Amygdala (tissue), 56 donors: ENCODE data around the gene LRP8.
A peak's percentile ranks its signal among the peaks of the same experiment; 100 is the strongest.

Source experiments
- DNase-seq, 56 donors: peaks; one replicate each; lab custom pipeline; 2025; lab: John Stamatoyannopoulos, UW

LRP8 gene

GRCh38 chr1:53328009-53328461, at the start of gene LRP8:
LRP8 (minus strand) TSS chr1:53328070; CDS start chr1:53327912, 158 bp downstream.
- DNase-seq = peak in 44 of 56 donors; percentile 13 to 76 (median 49)

GRCh38 chr1:53377438-53377841, 49.6 kb upstream of the LRP8 start:
- no peak for DNase-seq

DNA sequence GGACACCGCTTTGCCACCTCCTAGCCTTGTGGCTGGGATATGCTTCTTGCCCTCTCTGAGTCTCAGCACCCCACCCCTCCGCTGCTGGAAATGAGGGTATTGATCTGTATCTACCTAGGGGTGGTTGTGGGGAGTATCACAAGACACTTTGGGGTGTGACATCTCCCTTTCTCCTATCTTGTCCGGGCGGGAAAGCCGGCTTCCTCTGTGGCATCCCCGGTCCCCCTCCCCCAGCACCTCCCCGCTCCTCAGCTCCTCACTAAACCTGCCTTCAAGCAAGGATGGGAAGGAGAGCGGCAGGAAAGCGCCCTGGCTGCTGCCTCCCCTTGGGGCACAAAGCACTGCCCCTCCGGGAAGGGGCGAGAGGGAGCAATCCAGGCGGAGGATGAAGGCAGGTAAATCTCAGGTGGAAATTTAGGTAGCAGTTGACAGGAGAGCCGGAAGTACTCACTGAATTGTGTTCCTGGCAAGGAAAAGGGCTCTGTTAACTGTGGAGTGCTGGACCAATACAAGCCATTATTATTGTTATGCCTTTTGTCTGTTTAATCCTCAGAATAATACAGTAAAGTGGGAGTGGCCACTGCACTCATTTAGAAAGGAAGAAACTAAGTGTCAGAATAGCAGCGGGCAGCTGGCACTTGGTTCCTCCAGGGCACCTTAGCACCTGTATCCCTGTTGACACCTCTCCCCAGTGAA, 49.0 kb upstream of the LRP8 start:
- DNase-seq = no peak

DNA sequence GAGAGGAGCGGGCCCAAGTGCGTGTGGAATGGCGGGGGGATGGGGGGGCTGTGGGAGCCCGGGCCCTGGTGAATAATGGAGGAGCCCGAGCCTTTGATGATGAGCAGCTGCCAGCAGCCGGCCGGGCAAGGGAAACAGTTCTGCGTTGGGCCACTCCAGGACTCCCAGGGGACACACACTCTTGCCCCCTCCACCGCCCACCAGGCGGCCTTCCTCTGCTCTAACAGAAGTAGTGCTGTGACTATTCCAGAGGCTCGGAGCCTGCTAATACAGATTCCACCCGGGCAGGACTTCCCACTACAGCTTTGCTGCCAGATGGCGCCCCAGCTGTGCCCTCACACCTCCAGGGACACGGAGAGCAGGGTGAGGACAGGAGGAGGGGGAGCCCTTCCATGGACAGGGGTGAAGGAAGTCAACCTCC, 48.2 kb upstream of the LRP8 start:
- DNase-seq = no peak

GRCh38 chr1:53375440-53375839, 47.6 kb upstream of the LRP8 start:
- DNase-seq = no peak

DNA sequence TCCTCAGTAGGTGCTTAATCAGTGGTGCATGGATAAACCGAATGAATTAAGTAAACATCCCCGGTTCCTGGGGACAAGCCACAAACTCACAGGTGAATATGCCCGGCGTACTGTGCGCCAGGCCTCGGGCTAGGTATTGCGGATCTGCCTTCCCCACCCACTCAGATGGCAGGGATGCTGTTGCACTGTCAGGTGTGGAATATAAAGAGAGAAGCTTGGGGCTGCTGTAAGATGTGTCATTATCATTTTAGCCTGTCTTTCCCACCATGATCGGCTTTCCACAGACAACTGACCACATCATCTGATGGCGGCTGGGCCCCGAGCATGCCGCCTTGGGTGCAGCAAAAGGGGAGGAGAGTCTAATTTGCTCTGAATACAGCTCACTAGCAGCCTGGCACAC, 45.4 kb upstream of the LRP8 start:
- no peak for DNase-seq

- no peak for DNase-seq
These were observed 44.7 kb upstream of the LRP8 start for GRCh38 chr1:53372501-53372951.

GRCh38 chr1:53371851-53372250, 44.0 kb upstream of the LRP8 start:
- DNase-seq = no peak

- DNase-seq = no peak
These were observed 43.3 kb upstream of the LRP8 start for GRCh38 chr1:53371121-53371666.

DNA sequence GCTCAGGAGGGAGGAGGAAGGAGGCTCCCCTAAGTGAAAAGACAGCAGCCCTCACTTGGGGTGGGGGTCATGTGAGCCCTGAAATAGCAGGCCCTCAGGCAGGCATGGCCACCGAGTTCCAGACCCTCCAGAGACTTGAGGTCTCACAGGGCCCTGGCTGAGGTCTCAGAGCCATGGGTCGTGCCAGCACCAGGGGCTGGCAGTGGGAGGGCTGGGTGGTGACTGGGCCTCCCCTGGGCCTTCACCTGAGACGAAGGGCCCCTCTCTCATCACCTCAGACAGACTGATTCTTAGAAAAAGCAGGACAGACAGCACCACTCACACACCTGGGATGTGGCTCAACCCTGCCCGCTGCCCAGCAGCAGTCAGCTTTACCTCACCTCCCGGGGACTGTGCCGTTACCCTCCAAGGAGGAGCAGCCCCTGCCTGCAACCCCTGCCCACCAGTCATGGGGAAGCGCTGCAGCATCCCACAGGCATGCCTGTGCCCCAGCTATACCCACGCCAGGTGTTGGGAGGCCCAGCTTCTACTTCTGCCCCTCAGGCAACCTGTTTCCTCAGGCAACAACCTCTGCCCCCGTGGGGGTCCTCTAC, 42.6 kb upstream of the LRP8 start:
- DNase-seq = no peak

- DNase-seq = no peak
These were observed 41.9 kb upstream of the LRP8 start for GRCh38 chr1:53369761-53370160.

DNA sequence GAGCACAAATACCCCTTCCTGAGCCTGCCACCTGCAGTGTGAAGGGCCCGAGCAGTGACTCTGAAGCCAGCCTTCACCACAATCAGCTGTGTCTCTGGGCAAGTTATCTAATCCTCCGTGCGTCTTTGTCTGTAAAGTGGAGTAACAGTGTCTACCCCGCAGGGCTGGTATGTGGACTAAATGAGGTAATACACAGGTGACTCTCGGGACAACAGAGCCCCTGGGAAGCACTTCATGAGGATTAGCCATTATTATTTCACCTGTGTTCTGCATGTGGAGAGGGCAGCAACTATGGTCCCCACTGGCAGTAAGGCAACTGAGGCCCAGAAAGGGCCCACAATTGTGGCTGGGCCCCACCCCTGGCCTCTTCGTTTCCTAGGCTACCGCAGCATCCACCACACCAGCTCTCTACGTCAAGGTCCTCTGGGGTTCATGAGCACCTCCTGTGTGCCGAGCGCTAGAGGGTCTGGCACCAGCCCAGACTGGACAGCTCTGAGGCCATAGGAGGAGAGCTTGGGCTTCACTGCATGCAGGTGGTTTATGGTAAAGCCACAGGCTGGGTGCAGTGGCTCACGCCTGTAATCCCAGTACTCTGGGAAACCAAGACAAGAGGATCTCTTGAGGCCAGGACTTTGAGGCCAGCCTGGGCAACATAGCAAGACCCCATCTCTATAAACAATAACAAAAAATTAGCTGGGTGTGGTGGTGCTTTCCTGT, 41.3 kb upstream of the LRP8 start:
- DNase-seq = no peak

GRCh38 chr1:53368314-53369033, 40.6 kb upstream of the LRP8 start:
- DNase-seq = peak in 14 of 56 donors; percentile 11 to 57 (median 19)

DNA sequence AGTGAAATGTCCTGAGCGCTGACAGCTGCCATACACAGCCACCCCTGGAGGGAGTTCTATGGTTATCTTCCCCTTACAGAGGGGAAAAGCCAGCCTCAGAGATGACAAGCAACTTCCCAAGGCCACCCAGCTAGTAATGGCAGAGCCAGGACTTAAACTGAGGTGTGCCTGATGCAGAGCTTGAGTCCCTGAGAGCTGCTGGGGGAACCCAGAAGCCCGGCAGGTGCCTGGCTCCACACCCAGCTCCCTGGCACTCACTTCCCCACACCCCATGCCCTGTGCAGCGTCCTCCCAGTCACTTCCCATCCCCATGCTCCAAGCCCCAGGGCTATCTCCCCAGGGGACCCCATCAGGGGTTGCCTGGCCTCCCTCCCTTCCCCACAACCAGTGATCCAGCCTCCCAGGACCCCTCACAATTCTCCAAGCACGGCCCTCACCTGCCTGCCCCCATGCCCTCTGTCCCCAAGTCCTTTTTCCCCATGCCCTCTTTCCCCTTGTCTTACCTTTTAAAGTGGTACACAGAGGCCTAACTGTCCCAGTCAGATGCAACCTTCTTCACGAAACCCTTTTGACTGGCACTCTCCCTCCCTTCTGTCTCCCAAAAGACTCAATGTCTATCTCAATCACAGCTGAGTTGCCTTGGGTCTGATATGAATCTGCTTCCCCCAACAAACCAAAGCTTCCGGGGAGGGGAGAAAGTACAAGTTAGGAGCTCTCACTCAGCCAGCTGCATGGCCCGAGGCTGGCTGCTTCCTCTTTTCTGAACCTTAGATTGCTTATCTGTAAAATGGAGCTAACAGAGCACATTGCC, 39.8 kb upstream of the LRP8 start:
- DNase-seq = peak in 1 of 56 donors; percentile 6

DNA sequence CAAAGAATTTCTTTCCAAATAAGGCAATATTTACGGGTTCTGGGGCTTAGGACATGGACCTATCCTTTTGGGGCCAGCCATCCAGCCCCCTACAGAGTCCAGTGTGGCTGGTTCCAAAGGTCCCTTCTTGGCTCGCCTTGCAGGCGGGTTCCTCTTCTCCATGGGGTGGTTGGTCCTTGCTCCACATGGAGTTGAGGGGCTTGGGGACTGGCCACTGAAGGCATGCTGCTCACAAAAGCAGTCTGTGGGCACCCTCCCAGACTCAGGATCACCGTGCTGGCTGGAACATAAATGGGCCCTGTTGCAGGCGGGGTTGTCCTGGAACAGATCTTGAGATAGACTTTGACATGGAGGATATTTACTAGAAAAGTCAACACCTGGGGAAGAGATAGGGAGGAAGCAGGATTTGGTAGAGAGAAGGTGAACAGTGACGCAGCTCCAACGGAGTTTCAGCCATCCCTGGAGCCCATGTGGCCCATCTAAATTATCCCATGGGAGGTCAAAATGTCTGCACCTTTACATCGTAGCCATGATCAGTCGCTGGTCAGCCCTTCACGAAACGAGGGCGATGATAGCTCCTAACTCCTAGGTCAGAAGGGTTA, 39.1 kb upstream of the LRP8 start:
- DNase-seq = no peak

GRCh38 chr1:53365437-53366063, 37.7 kb upstream of the LRP8 start:
- no peak for DNase-seq

GRCh38 chr1:53362851-53363642, 35.2 kb upstream of the LRP8 start:
- no peak for DNase-seq

DNA sequence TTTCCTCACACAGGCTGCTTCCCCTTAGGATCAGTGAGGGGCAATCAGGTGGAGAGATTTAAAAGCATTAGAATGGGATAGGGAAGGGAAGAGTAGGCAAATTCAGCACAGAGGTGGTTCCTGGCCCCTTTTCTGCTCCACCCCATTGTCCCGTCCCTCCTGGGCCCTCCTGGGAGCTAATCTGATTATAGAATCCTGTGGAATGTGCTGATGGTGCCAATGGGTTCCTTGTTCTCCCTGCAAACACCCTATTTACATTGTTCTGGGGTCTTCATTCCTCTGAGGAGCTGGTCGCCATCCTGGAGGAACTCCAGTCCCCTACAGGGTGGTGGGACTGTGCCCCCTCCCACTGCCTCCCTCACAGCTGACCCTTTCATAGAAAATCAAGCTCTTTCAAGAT, 34.4 kb upstream of the LRP8 start:
- no peak for DNase-seq
